A673 (cell line): Measurements from ENCODE around the gene TMTC4.

ENCODE experiments used
- CTCF ChIP-seq: fragments of 300-800, 200-600 bp; sonication (generic); conservative IDR thresholded peaks from 2 replicates; pipeline ENCODE4 v1.5.1; 2017; ENCODE audit warnings: low read depth, mild to moderate bottlenecking, antibody characterized with exemption, low read length, moderate library complexity, mixed read lengths
- EZH2 ChIP-seq: fragments of 200-600 bp; sonication (generic); IDR thresholded peaks from 2 replicates; pipeline ENCODE4 v1.6.1; 2017; ENCODE audit warnings: borderline replicate concordance, low read depth, mild to moderate bottlenecking, mixed read lengths, antibody characterized with exemption, low read length; ENCODE audit not compliant: poor library complexity, severe bottlenecking

- TF ChIP-seq CTCF (no peak), EZH2 (no peak)
Measured at GRCh38 chr13:100637796-100638195, 36.8 kb downstream of the TMTC4 start.
